ENCODE measurements around the gene MEGF11. TPM values are rescaled to one million over a fixed set of nuclear protein-coding genes. Genes with fewer than 3 reads are reported as not detected.

The MEGF11 gene
- total and polyA plus RNA-seq, 8 donors = 2.6 to 17.4 (median 9.9) TPM; not detected in 1

- Histone ChIP-seq H3K4me1 (no peaks in the 10 kb centered on the region), H3K4me3 (no peak overlapping the region), H3K36me3 (no peaks in the 10 kb centered on the region), H3K27me3 (peaks cover 0 to 4% of the 10 kb centered on the region in 2 donors), H3K27ac (no peak overlapping the region), H3K9me3 (no peaks in the 10 kb centered on the region)
- no peak for TF ChIP-seq CTCF (IDR thresholded peaks at IDR 0.05)
- intact Hi-C loops (cut with DNase I) = no loop called here
- DNase-seq = no peak
- ATAC-seq = no peak
These were observed 18.8 kb downstream of the MEGF11 start for GRCh38 chr15:66234798-66235197.

GRCh38 chr15:66233487-66234415, 19.8 kb downstream of the MEGF11 start:
- no peak overlapping the region for H3K4me3 ChIP-seq
- no peak overlapping the region for H3K27ac ChIP-seq
- H3K4me1 ChIP-seq = no peaks in the 10 kb centered on the region
- intact Hi-C loops (cut with DNase I) = no loop called here
- ATAC-seq (peak; percentile 24), DNase-seq (no peak)
- no peak for TF ChIP-seq CTCF (IDR thresholded peaks at IDR 0.05)
- no peaks in the 10 kb centered on the region for H3K9me3 ChIP-seq
- no peaks in the 10 kb centered on the region for H3K36me3 ChIP-seq
- peaks cover 0 to 4% of the 10 kb centered on the region in 2 donors for H3K27me3 ChIP-seq

GRCh38 chr15:66232267-66232625, 21.3 kb downstream of the MEGF11 start:
- Histone ChIP-seq H3K4me3 (no peak overlapping the region), H3K4me1 (no peaks in the 10 kb centered on the region), H3K27me3 (peaks cover 0 to 4% of the 10 kb centered on the region in 2 donors), H3K27ac (no peak overlapping the region), H3K9me3 (no peaks in the 10 kb centered on the region), H3K36me3 (no peaks in the 10 kb centered on the region)
- no peak for TF ChIP-seq CTCF (IDR thresholded peaks at IDR 0.05)
- intact Hi-C loops (cut with DNase I) = no loop called here
- DNase-seq (peak in 1 of 4 donors; percentile 4), ATAC-seq (no peak)

- Histone ChIP-seq H3K9me3 (no peaks in the 10 kb centered on the region), H3K27me3 (peaks cover 0 to 4% of the 10 kb centered on the region in 2 donors), H3K4me3 (no peak overlapping the region), H3K27ac (no peak overlapping the region), H3K4me1 (no peaks in the 10 kb centered on the region), H3K36me3 (no peaks in the 10 kb centered on the region)
- no peak for TF ChIP-seq CTCF (IDR thresholded peaks at IDR 0.05)
- ATAC-seq = no peak
- DNase-seq = no peak
- intact Hi-C loops (cut with DNase I) = no loop called here
These were observed 21.9 kb downstream of the MEGF11 start for GRCh38 chr15:66231394-66232266.

Measured in left lung (tissue), 10 donors.